HepG2 (cell line): Measurements from ENCODE around the gene GCDH. TPM values are rescaled to one million over a fixed set of nuclear protein-coding genes. Genes with fewer than 3 reads are reported as not detected.

Experiments used
- GFI1 ChIP-seq: sonication (generic); formaldehyde crosslinking; IDR thresholded peaks from 2 replicates; pipeline ENCODE4 v1.5.0; 2020; ENCODE audit warnings: missing genetic modification reagents, mild to moderate bottlenecking, borderline replicate concordance
- HNRNPLL ChIP-seq: fragments of 200-400 bp; formaldehyde crosslinking; IDR thresholded peaks from 2 replicates; pipeline ENCODE4 v1.6.1; 2017; ENCODE audit warnings: mild to moderate bottlenecking, low read depth, low read length; ENCODE audit not compliant: poor library complexity, severe bottlenecking
- HOMEZ ChIP-seq: IDR thresholded peaks from 2 replicates; pipeline ENCODE4 v1.6.1; 2016; ENCODE audit warnings: low read depth
- IRF1 ChIP-seq: sonication (generic); formaldehyde crosslinking; IDR thresholded peaks from 2 replicates; pipeline ENCODE4 v1.4.0; 2020; ENCODE audit warnings: low read depth, mild to moderate bottlenecking, missing genetic modification reagents
- MBNL3 ChIP-seq: fragments of 250-450 bp; sonication (Bioruptor Pico); conservative IDR thresholded peaks from 2 replicates; pipeline ENCODE4 v1.8.0; 2022; ENCODE audit warnings: mild to moderate bottlenecking, inconsistent platforms
- NFE2 ChIP-seq: sonication (generic); formaldehyde crosslinking; IDR thresholded peaks from 2 replicates; pipeline ENCODE4 v1.4.0; 2020; ENCODE audit warnings: missing genetic modification reagents
- NFKB2 ChIP-seq: sonication (generic); formaldehyde crosslinking; IDR thresholded peaks from 2 replicates; pipeline ENCODE4 v1.4.0; 2020; ENCODE audit warnings: missing genetic modification reagents, borderline replicate concordance
- POLR2AphosphoS5 ChIP-seq: IDR thresholded peaks from 2 replicates; pipeline ENCODE4 v1.6.1; 2012; ENCODE audit warnings: low read depth, low read length
- RBFOX2 ChIP-seq: fragments of 200-400 bp; formaldehyde crosslinking; IDR thresholded peaks from 2 replicates; pipeline ENCODE4 v1.6.1; 2017; ENCODE audit warnings: low read depth, mild to moderate bottlenecking, low read length
- SAFB2 ChIP-seq: sonication (generic); formaldehyde crosslinking; IDR thresholded peaks from 2 replicates; pipeline ENCODE4 v1.5.1; 2020; ENCODE audit warnings: missing genetic modification reagents, low read depth, mild to moderate bottlenecking, borderline replicate concordance
- SNRNP70 ChIP-seq: fragments of 200-400 bp; formaldehyde crosslinking; IDR thresholded peaks from 2 replicates; pipeline ENCODE4 v1.6.1; 2017; ENCODE audit warnings: mild to moderate bottlenecking, low read depth, low read length, moderate library complexity
- TMF1 ChIP-seq: sonication (generic); formaldehyde crosslinking; IDR thresholded peaks from 2 replicates; pipeline ENCODE4 v1.8.1; 2022; ENCODE audit warnings: low read depth, missing genetic modification reagents
- ZFP82 ChIP-seq: sonication (generic); formaldehyde crosslinking; IDR thresholded peaks from 2 replicates; pipeline ENCODE4 v1.5.1; 2020; ENCODE audit warnings: mild to moderate bottlenecking, missing genetic modification reagents, borderline replicate concordance
- ZNF205 ChIP-seq: IDR thresholded peaks from 2 replicates; pipeline ENCODE4 v1.6.1; 2018; ENCODE audit warnings: missing biosample characterization, missing genetic modification reagents
- ZNF280D ChIP-seq: sonication (generic); formaldehyde crosslinking; IDR thresholded peaks from 2 replicates; pipeline ENCODE4 v1.5.1; 2020; ENCODE audit warnings: mild to moderate bottlenecking, missing genetic modification reagents
- ZNF337 ChIP-seq: sonication (generic); formaldehyde crosslinking; IDR thresholded peaks from 2 replicates; pipeline ENCODE4 v1.5.1; 2020; ENCODE audit warnings: missing genetic modification reagents, low read depth, mild to moderate bottlenecking, borderline replicate concordance
- ZNF552 ChIP-seq: sonication (generic); formaldehyde crosslinking; IDR thresholded peaks from 2 replicates; pipeline ENCODE4 v1.9.0; 2022; ENCODE audit warnings: missing genetic modification reagents, mild to moderate bottlenecking, borderline replicate concordance
- ZNF660 ChIP-seq: sonication (generic); formaldehyde crosslinking; IDR thresholded peaks from 2 replicates; pipeline ENCODE4 v1.5.1; 2020; ENCODE audit warnings: mild to moderate bottlenecking, low read depth, missing genetic modification reagents, borderline replicate concordance
- ZNF691 ChIP-seq: sonication (generic); formaldehyde crosslinking; IDR thresholded peaks from 2 replicates; pipeline ENCODE4 v1.4.0; 2020; ENCODE audit warnings: missing genetic modification reagents, low read depth, mild to moderate bottlenecking, borderline replicate concordance
- polyA plus RNA-seq, 8 experiments: library from polyadenylated mRNA; depleted of rRNA in 3 of 8; stranded (reverse) in 7 of 8; unstranded in 1 of 8; fragments of >200 nt; fragmentation: Illumina TruSeq in 4 of 8; extraction: Trizol in 4 of 8; gene quantifications; 2 replicates each; pipeline versions ENCODE4 v1.2.1 to v1.2.3, GENCODE V29; 2011 to 2016; ENCODE audit warnings: low read depth in 4 of 8, missing spikeins in 1 of 8, mixed read lengths in 1 of 8; ENCODE audit not compliant: insufficient read depth in 1 of 8
- total RNA-seq, 5 experiments: library from RNA; depleted of rRNA; stranded (reverse); fragments of >200 nt; fragmentation: Illumina TruSeq; extraction: Trizol; gene quantifications; 2 replicates each; pipeline ENCODE4 v1.2.3, GENCODE V29; 2016; ENCODE audit warnings: low read depth in 1 of 5
- TF ChIP-seq, protein P1 (sequence below): sonication (generic); formaldehyde crosslinking; IDR thresholded peaks from 2 replicates; pipeline ENCODE4 v1.5.0; 2020; ENCODE audit warnings: mild to moderate bottlenecking, low read depth, missing genetic modification reagents, borderline replicate concordance
- TF ChIP-seq, protein P2 (sequence below): sonication (generic); formaldehyde crosslinking; IDR thresholded peaks from 2 replicates; pipeline ENCODE4 v1.4.0; 2020; ENCODE audit warnings: mild to moderate bottlenecking, missing genetic modification reagents

GCDH gene
- total and polyA plus RNA-seq, 2 of the 13 experiments (the other 11 are each of a cell fraction or from before 2014, with no cell fraction given) = 15.1 to 38.0 TPM

- TF ChIP-seq HOMEZ (CRISPR knock-in tag) (no peak), MBNL3 (no peak), ZNF205 (CRISPR knock-in tag) (0 out of 2 replicates have a peak, but pooled peaks have one; percentile 10), ZNF660 (CRISPR knock-in tag) (no peak), ZNF280D (CRISPR knock-in tag) (0 out of 2 replicates have a peak, but pooled peaks have one; percentile 16), RBFOX2 (peak; percentile 62), ZNF691 (CRISPR knock-in tag) (no peak), POLR2AphosphoS5 (no peak), SAFB2 (0 out of 2 replicates have a peak, but pooled peaks have one; percentile 17), NFE2 (no peak), ZNF337 (CRISPR knock-in tag) (0 out of 2 replicates have a peak, but pooled peaks have one; percentile 24), GFI1 (no peak), IRF1 (CRISPR knock-in tag) (no peak), HNRNPLL (peak; percentile 50), NFKB2 (CRISPR knock-in tag) (0 out of 2 replicates have a peak, but pooled peaks have one; percentile 41), TMF1 (CRISPR knock-in tag) (no peak; the same call in 1 of the 2 replicates), SNRNP70 (no peak), ZFP82 (CRISPR knock-in tag) (0 out of 2 replicates have a peak, but pooled peaks have one; percentile 20), ZNF552 (CRISPR knock-in tag) (no peak)
- TF ChIP-seq, protein P1, sequence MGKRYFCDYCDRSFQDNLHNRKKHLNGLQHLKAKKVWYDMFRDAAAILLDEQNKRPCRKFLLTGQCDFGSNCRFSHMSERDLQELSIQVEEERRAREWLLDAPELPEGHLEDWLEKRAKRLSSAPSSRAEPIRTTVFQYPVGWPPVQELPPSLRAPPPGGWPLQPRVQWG (CRISPR knock-in tag) = no peak
- TF ChIP-seq, protein P2, sequence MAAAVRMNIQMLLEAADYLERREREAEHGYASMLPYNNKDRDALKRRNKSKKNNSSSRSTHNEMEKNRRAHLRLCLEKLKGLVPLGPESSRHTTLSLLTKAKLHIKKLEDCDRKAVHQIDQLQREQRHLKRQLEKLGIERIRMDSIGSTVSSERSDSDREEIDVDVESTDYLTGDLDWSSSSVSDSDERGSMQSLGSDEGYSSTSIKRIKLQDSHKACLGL (CRISPR knock-in tag) = peak; percentile 39; the same call in 1 of the 2 replicates
Observed at GRCh38 chr19:12884926-12885748, 5.8 kb upstream of the GCDH start (continued).
